Ascending aorta (tissue), 2 donors: ENCODE results near the gene SYNC. TPM values are rescaled to one million over a fixed set of nuclear protein-coding genes. Genes with fewer than 3 reads are reported as not detected.
"Not testable (repeated sequence)": the region's sequence is repeated elsewhere in the genome, so short reads cannot be mapped to it uniquely, and the experiment has no call there.

ENCODE experiments used
- DNase-seq, 2 donors: peaks; one replicate each; pipeline ENCODE4 v3.0.0-alpha.2; 2019; ENCODE audit warnings: low spot score in 2 of 2
- H3K27ac ChIP-seq, 2 donors: fragments of 200-600 bp; sonication (generic); one replicate each; pipeline ENCODE4 v1.5.1; 2016 to 2017; ENCODE audit warnings: mild to moderate bottlenecking in 1 of 2
- H3K27me3 ChIP-seq: fragments of 200-600 bp; sonication (generic); one replicate; pipeline ENCODE4 v1.5.1; 2017
- H3K36me3 ChIP-seq, 2 donors: fragments of 200-600 bp; sonication (generic); one replicate each; pipeline ENCODE4 v1.5.1; 2016
- H3K4me1 ChIP-seq, 2 donors: fragments of 200-600 bp; sonication (generic); one replicate each; pipeline ENCODE4 v1.5.1; 2016 to 2017; ENCODE audit warnings: mild to moderate bottlenecking in 1 of 2
- H3K4me3 ChIP-seq, 2 donors: fragments of 200-600 bp; sonication (generic); one replicate each; pipeline ENCODE4 v1.5.1; 2016 to 2017; ENCODE audit warnings: mild to moderate bottlenecking in 1 of 2
- H3K9me3 ChIP-seq, 2 donors: fragments of 200-600 bp; sonication (generic); one replicate each; pipeline ENCODE4 v1.5.1; 2016
- CTCF ChIP-seq, 3 experiments: fragments of 200-600 bp in 2 of 3; fragments of 450-650 bp in 1 of 3; sonication (generic) in 2 of 3; IDR thresholded peaks; one replicate each; pipeline ENCODE4 v1.5.1; 2016 to 2019; ENCODE audit warnings: antibody characterized with exemption in 3 of 3, mild to moderate bottlenecking in 1 of 3, moderate library complexity in 1 of 3
- intact Hi-C: fragments of 100-400 bp; cut with DNase I; formaldehyde crosslinking; loops from one replicate; pipeline ENCODE4 v1.15.1; 2023
- total RNA-seq: library from RNA; depleted of rRNA; stranded (reverse); fragments of >200 nt; gene quantifications from one replicate; pipeline ENCODE4 v1.1.0, GENCODE V29; 2016

SYNC gene
- total RNA-seq, 1 donor from 2014 or later: 87.3 TPM

GRCh38 chr1:32639489-32640075, 63.0 kb downstream of the SYNC start:
- intact Hi-C loops: no loop called here
- no peak overlapping the region for H3K27ac ChIP-seq
- no peaks in the 10 kb centered on the region for H3K4me1 ChIP-seq
- no peak for TF ChIP-seq CTCF (IDR thresholded peaks at IDR 0.05)
- no peaks in the 10 kb centered on the region for H3K9me3 ChIP-seq
- no peaks in the 10 kb centered on the region for H3K27me3 ChIP-seq
- DNase-seq: no peak
- H3K4me3 ChIP-seq: no peak overlapping the region
- H3K36me3 ChIP-seq: peaks cover 0 to 3% of the 10 kb centered on the region in 2 donors

GRCh38 chr1:32636914-32637645, 65.5 kb downstream of the SYNC start:
- H3K36me3 ChIP-seq: peaks cover 10 to 18% of the 10 kb centered on the region in 2 donors
- no peaks in the 10 kb centered on the region for H3K27me3 ChIP-seq
- no peak overlapping the region for H3K4me3 ChIP-seq
- H3K27ac ChIP-seq: no peak overlapping the region
- intact Hi-C loops: no loop called here
- DNase-seq: no peak
- H3K9me3 ChIP-seq: no peaks in the 10 kb centered on the region
- no peaks in the 10 kb centered on the region for H3K4me1 ChIP-seq
- no peak for TF ChIP-seq CTCF (IDR thresholded peaks at IDR 0.05)

- Histone ChIP-seq H3K9me3 (no peaks in the 10 kb centered on the region), H3K27ac (no peak overlapping the region), H3K27me3 (no peaks in the 10 kb centered on the region), H3K36me3 (peaks cover 12 to 23% of the 10 kb centered on the region in 2 donors), H3K4me1 (no peaks in the 10 kb centered on the region), H3K4me3 (no peak overlapping the region)
- TF ChIP-seq CTCF (IDR thresholded peaks at IDR 0.05): no peak
- DNase-seq: no peak
- intact Hi-C loops: no loop called here
Observed at GRCh38 chr1:32635508-32636277, 66.9 kb downstream of the SYNC start.

- no peak for DNase-seq
- no peak for TF ChIP-seq CTCF (IDR thresholded peaks at IDR 0.05)
- H3K27ac ChIP-seq: no peak overlapping the region
- intact Hi-C loops: no loop called here
- peaks cover 26 to 43% of the 10 kb centered on the region in 2 donors for H3K36me3 ChIP-seq
- no peaks in the 10 kb centered on the region for H3K9me3 ChIP-seq
- H3K27me3 ChIP-seq: no peaks in the 10 kb centered on the region
- no peak overlapping the region for H3K4me3 ChIP-seq
- H3K4me1 ChIP-seq: no peaks in the 10 kb centered on the region
Observed at GRCh38 chr1:32632829-32633228, 69.7 kb downstream of the SYNC start.

GRCh38 chr1:32630173-32630572, 72.4 kb downstream of the SYNC start:
- intact Hi-C loops, H3K4me3 ChIP-seq, H3K4me1 ChIP-seq, H3K27me3 ChIP-seq, H3K27ac ChIP-seq, DNase-seq, H3K9me3 ChIP-seq: not testable (repeated sequence)
- peaks cover 33 to 53% of the 10 kb centered on the region in 2 donors for H3K36me3 ChIP-seq

Other genes starting within 250 kb of the SYNC start
- under 0.01 TPM for gene ZBTB8B, start 237.7 kb downstream of the SYNC start, total RNA-seq
- gene ZBTB8A, start 163.3 kb downstream of the SYNC start, total RNA-seq: 2.2 TPM
- gene ZBTB8OS, start 52.2 kb downstream of the SYNC start, total RNA-seq: 3.0 TPM
- 45.4 TPM for gene RBBP4, start 51.6 kb downstream of the SYNC start, total RNA-seq
- gene YARS1, start 114.6 kb upstream of the SYNC start, total RNA-seq: 48.9 TPM
- gene S100PBP, start 114.9 kb upstream of the SYNC start, total RNA-seq: 1.6 TPM
- gene FNDC5, start 168.1 kb upstream of the SYNC start, total RNA-seq: 8.9 TPM
- gene HPCA, start 183.7 kb upstream of the SYNC start, total RNA-seq: not detected
- 60.9 TPM for gene TMEM54, start 198.6 kb upstream of the SYNC start, total RNA-seq